ENCODE measurements around the gene FBXL16. TPM values are rescaled to one million over a fixed set of nuclear protein-coding genes. Genes with fewer than 3 reads are reported as not detected.

FBXL16 gene
- total and polyA plus RNA-seq, 2 donors (not counting 1 experiment from before 2014, with no cell fraction given): 0.07 TPM; not detected in 1

DNA sequence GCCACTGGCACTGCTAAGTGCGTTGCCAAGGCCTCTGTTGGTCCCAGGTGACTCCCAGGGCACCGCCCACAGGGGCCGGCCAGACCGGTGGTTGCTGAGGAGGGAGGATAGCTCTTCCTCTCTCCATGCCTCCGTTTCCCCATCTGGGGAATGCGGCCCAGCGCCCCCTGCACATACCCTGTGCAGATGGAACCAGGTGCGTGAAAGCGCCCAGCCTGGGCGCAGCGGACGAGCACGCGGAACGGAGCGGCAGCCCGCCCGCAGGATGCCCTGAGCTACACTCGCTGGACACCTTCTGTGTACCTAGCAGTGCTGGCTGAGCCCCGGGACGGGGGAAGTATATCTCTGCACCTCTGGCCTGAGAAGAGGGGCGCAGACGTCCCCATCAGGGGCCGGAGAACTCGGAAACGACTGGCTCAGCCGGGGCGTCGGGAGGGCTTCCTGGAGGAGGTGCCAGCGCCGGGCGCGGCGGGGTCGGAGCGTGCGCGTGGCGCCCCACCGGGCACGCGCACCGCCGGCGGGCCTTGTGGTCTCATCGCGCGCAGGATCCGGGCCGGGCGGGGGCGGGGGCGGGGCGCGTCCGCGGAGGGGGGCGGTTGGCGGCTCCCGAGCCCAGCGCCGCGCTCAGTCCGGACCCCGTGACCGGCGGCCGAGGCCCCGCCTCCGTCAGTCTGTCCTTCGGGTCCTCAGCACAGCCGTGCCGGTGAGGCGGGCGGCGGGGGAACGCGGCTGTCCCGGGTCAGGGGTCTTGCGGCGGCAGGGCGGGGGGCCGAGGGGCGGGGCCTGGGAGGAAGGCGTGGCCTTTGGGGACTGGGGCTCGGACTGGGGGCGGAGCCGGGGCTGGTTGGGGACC is 21.1 kb upstream of the FBXL16 start, which contains the start of the genes CCDC78 and HAGHL:
Gene CCDC78 (minus strand): TSS at position 6 of the 853 bp plus-strand sequence. CDS start 76 bp downstream, outside the sequence.
Gene HAGHL (plus strand): TSS at position 669 of the 853 bp plus-strand sequence. CDS start 404 bp downstream, outside the sequence.
- H3K4me2 ChIP-seq (ENCODE audit: extremely low read depth, insufficient read depth, low read length): peak within 1 kb of the TSS; percentile 83
- H3K27ac ChIP-seq (ENCODE audit: insufficient read depth, low read length): no peak within 1 kb of the TSS
- no peaks in the 10 kb centered on the region for H3K27me3 ChIP-seq (ENCODE audit: control insufficient read depth, insufficient read depth, low read length)
- peak within 1 kb of the TSS; percentile 40 for H3K9ac ChIP-seq (ENCODE audit: insufficient read depth, low read length)
- no peaks in the 10 kb centered on the region for H4K20me1 ChIP-seq (ENCODE audit: control insufficient read depth, extremely low read depth, insufficient read depth, low read length)
- peak within 1 kb of the TSS; percentile 48 to 75 (median 61) for H3K4me3 ChIP-seq (replicated peaks in 1 of 4; ENCODE audit: control extremely low read depth in 1 of 4, insufficient read depth in 1 of 4, low read depth in 3 of 4, low read length in 4 of 4)
- H3K36me3 ChIP-seq (ENCODE audit: control insufficient read depth, insufficient read depth, low read length): peaks cover 10% of the 10 kb centered on the region
- DNase-seq (ENCODE audit: low read depth in 2 of 2): peak; percentile 24 to 40
- no peak within 1 kb of the TSS for H2AFZ ChIP-seq (ENCODE audit: low read length)
- H3K9me3 ChIP-seq (ENCODE audit: control insufficient read depth, insufficient read depth, low read depth, low read length): no peaks in the 10 kb centered on the region
- H3K4me1 ChIP-seq (ENCODE audit: control insufficient read depth, extremely low read depth, insufficient read depth, low read length): no peaks in the 10 kb centered on the region
- no peaks in the 10 kb centered on the region for H3K79me2 ChIP-seq (ENCODE audit: control insufficient read depth, insufficient read depth, low read length)
- no peak for TF ChIP-seq CTCF (conservative IDR thresholded peaks at IDR 0.05 in 1 of 2, IDR thresholded peaks at IDR 0.05 in 1 of 2; ENCODE audit: low read depth in 1 of 2, low read length in 2 of 2)
- TF ChIP-seq EZH2 (IDR thresholded peaks at IDR 0.05; ENCODE audit: low read length, missing control alignments): no peak

- DNase-seq (ENCODE audit: low read depth in 2 of 2): no peak
- Histone ChIP-seq H3K4me1 (ENCODE audit: control insufficient read depth, extremely low read depth, insufficient read depth, low read length) (no peaks in the 10 kb centered on the region), H3K4me2 (ENCODE audit: extremely low read depth, insufficient read depth, low read length) (no peak overlapping the region)
Measured at GRCh38 chr16:726188-726437, 20.5 kb upstream of the FBXL16 start.

More at GRCh38 chr16:726188-726437, 20.5 kb upstream of the FBXL16 start:
- no peak overlapping the region for H3K4me3 ChIP-seq (replicated peaks in 1 of 4; ENCODE audit: control extremely low read depth in 1 of 4, insufficient read depth in 1 of 4, low read depth in 3 of 4, low read length in 4 of 4)
- no peak overlapping the region for H3K9ac ChIP-seq (ENCODE audit: insufficient read depth, low read length)
- H3K9me3 ChIP-seq (ENCODE audit: control insufficient read depth, insufficient read depth, low read depth, low read length): no peaks in the 10 kb centered on the region
- H3K79me2 ChIP-seq (ENCODE audit: control insufficient read depth, insufficient read depth, low read length): no peaks in the 10 kb centered on the region
- no peak for TF ChIP-seq CTCF (conservative IDR thresholded peaks at IDR 0.05 in 1 of 2, IDR thresholded peaks at IDR 0.05 in 1 of 2; ENCODE audit: low read depth in 1 of 2, low read length in 2 of 2)
- no peak for TF ChIP-seq EZH2 (IDR thresholded peaks at IDR 0.05; ENCODE audit: low read length, missing control alignments)
- peaks cover 7% of the 10 kb centered on the region for H3K36me3 ChIP-seq (ENCODE audit: control insufficient read depth, insufficient read depth, low read length)
- no peak overlapping the region for H3K27ac ChIP-seq (ENCODE audit: insufficient read depth, low read length)
- no peak overlapping the region for H2AFZ ChIP-seq (ENCODE audit: low read length)
- no peaks in the 10 kb centered on the region for H3K27me3 ChIP-seq (ENCODE audit: control insufficient read depth, insufficient read depth, low read length)
- H4K20me1 ChIP-seq (ENCODE audit: control insufficient read depth, extremely low read depth, insufficient read depth, low read length): no peaks in the 10 kb centered on the region
